NCI-H748 (cell line): Measurements from ENCODE around the gene NBPF1.
"Not testable (repeated sequence)": the region's sequence is repeated elsewhere in the genome, so short reads cannot be mapped to it uniquely, and the experiment has no call there.

Experiments
- DNase-seq: peaks from one replicate; lab custom pipeline; 2025; ENCODE audit not compliant: unreplicated experiment; lab: John Stamatoyannopoulos, UW

The NBPF1 gene

DNA sequence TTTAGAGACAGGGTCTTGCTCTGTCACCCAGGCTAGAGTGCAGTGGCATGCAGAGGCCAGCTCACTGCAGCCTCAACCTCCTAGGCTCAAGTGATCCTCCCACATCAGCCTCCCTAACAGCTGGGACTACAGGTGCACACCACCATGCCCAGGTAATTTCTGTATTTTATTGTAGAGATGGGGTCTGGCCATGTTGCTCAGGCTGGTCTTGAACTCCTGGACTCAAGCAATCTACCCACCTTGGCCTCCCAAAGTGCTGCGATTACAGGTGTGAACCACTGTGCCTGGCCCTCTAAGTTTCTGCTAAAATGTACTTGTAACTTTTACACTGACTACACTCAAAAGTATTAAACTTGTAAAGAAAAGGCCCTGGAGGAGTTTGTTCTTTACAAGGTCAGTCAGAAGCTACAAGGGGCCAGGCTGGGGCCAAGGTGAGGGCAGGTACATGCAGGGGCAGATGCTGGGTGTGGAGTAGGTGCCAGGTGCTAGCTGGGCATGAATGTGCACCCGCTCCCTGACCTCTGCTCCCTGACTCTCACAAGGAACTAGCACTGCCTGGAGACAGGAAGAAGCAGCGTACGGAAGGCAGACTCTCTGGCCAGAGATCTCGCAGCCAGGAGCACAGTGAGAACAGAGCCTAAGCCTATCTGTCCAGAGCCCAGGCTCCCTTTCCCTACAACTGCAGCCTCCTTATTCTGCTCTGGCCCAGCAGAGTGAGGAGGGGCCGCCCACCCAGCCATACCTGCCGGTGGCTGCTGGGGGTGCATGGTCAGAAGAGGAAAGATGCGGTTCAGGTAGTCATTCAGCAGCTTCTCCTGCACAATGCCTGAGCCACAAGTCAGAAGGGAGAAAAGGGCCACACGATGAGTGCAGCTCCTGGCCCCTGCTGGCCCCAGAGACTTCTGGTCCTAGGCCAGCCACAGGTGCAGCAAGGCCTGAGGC is 28.9 kb upstream of the NBPF1 start:
- DNase-seq, result not testable (repeated sequence)

DNA sequence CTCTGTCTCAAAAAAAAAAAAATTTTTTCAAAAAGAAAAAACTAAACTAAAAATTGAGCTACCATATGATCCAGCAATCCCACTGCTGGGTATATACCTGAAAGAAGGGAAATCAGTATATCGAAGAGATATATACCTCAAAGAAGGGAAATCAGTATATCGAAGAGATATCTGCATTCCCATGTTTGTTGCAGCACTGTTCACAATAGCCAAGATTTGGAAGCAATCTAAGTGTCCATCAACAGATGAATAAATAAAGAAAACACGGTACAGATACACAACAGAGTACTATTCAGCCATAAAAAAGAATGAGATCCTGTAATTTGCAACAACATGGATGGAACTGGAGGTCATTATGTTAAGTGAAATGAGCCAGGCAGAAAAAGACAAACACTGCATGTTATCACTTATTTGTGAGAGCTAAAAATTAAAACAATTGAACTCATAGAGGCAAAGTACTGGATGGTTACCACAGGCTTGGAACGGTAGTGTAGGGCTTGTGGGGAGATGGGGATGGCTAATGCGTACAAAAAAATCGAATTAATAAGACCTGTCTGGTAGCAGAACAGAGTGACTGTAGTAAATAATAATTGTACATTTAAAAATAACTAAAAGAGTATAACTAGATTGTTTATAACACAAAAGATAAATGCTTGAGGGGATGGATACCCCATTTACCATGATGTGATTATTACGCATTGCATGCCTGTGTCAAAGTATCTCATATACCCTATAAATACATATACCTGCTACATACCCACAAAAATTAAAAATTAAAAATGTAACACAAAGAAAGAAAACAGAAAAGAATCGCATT is 28.0 kb upstream of the NBPF1 start:
- not testable (repeated sequence) for DNase-seq

DNA sequence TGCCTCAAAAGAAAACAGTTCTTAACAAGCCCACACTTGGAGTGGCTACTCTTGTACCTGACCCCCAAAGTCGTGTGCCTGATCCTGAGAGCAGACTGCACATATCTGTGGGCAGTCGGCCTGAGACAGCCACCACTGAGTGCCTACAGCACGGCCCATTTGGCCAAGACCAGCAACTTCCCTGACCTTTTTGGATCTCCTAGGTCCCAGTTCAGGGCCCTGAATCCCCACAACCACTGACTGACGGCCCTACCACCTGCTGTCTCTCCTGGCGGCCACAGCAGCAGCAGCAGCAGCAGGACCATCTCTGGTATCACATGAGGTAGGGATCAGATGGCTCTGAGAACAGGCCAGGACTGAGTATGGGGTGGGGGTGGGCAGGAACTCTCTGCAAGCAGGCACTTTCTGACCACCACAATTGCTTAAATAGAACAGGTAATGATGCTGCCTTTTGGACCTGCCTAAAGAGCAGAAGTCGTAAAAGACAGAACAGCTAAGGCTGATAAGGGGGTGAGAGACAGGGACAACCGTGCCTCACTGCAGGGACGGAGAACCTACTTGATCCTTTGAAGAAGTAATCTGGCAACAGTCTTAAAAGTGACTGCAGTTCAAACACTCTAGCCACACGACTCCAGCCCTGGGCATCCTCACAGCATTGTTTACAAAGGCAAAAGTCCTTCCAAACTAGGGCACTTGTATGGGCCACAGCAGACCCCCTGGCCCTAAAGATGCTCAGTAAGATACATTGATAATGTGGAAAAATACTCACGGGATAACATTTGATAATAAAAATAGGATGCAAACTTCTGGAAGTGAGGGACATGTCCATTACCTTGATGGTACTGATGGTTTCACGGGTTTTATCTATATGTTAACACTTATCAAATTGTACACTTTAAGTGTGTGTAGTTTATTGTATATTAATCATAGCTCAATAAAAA is 26.0 kb upstream of the NBPF1 start:
- not testable (repeated sequence) for DNase-seq

DNA sequence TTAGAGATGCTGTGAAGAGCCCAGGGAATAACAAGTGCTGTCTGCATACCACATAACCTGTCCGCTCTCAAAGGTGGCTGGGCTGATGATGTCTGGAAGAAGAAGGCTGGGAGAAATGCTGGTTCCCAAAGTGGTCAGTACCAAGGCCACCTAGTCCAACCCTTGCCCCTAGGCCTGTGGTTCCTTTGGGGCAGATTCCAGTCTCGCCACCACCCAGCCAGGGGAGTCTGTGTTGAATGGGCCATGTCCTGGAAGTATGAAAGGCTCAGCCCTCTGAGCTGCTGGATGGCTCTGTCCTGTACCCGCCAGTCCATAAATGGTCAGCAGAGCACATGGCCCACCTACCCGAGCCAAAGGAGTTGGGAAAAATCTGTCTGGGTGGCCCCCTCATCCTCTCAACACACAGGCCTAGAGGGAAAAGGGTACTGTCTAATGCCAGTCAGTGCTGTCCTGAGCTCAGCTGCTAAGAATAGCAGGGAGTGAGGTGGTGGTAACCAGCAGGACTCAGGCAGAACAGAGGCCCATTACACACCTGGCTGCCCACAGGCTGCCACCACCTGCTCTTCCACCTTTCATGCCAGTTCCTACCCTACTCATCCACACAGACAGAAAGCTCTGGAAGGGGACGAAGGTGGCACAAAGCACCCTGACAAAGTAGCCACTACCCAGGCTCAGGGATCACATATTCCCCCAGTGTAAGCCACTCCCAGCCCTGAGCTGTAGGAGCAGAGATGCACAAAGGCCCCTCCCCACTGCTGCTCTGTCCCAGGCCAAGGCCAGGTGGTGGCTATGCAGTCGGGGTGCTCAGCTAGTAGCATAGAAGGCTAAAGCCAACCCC is 24.8 kb upstream of the NBPF1 start:
- not testable (repeated sequence) for DNase-seq

DNA sequence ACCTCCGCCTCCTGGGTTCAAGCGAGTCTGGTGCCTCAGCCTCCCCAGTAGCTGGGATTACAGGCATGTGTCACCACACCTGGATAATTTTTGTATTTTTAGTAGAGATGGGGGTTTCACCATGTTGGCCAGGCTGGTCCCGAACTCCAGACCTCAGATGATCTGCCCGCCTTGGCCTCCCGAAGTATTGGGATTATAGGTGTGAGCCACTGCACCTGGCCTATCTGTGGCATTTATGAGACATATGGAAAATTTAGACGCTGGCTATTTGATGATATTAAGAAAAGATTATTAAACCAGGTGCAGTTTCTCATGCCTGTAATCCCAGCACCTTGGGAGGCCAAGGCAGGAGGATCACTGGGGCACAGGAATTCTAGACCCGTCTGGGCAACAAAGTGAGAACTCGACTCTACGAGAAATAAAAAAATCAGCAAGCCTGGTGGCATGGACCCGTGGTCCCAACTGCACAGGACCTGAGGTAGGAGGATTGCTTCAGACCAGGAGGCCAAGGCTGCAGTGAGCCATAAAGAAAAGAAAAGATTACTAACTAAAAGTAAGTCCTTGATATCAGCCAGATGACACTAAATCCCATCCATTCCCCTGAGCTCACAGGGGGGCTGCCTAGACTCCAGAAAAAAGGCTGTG is 23.3 kb upstream of the NBPF1 start:
- not testable (repeated sequence) for DNase-seq

DNA sequence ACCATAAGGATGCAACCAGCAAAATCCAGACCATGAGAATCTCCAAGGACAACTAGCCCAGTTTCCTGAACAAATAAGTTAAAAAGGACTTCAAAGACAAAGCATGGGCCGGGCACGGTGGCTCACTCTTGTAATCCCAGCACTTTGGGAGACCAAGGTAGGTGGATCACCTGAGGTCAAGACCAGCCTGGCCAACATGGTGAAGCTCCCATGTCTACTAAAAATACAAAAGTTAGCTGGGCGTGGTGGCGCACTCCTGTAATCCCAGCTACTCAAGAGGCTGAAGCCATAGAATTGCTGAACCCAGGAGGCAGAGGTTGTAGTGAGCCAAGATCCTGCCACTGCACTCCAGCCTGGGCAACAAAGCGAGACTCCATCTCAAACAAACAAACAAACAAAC is 22.6 kb upstream of the NBPF1 start:
- not testable (repeated sequence) for DNase-seq

DNA sequence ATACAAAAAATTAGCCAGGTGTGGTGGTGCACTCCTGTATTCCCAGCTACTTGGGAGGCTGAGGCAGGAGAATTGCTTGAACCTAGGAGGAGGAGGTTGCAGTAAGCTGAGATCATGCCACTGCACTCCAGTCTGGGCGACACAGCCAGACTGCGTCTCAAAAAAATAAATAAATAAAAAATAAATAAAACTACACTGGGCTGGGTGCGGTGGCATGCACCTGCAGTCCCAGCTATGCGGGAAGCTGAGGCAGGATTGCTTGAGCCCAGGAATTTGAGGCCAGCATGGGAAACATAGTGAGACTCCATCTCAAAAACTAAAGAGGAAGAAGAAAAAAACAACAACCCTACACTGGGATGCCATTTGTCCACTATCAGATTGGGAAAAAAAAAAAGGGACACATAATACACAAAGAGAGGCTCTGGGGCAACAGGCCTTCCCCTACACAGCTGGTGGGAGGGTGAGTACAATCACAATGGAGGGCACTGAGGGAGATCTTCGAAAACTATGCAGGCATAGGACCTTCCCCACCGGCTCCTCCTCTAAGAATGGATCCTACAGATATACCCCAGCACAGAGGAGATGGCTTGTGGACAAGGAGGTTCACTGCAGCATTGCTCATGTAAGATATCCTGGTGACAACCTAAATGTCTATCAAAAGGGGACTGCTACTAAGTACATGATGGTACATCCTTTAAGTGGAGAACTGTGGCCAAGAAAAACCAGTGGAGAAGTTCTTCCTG is 20.3 kb upstream of the NBPF1 start:
- DNase-seq, result not testable (repeated sequence)

DNA sequence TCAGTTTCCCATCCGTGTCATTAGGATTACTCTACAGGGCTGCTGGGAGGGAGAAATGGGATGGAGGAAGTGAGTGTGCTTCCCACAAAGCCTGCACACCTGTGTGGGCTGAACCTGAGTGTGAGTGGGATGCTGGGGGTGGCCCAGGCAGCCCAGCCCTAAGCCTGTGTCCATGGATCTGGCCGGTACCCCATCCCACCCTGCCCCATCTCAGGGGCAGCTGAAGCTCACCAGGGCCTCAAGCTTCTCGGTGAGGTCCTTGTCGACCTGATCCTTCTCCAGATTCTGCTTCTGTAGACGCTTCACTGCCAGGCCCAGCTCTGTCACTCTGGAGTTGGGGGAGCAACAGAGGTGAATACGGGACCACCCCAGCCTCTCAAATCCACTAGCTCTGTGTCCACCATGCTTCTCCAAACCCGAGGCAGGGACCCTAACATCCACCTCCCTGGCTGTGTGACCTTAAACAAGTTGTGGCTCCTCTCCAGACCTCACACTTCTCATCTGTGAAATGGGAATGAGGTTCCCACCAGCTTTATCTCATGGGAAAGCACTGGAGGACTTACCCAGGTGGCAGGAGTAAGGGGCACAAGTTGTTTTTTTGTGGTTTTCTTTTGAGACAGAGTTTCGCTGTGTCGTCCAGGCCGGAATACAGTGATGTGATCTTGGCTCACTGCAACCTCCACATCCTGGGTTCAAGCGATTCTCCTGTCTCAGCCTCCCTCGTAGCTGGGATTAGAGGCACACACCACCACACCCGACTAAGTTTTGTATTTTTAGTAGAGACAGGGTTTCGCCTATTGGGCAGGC is 18.9 kb upstream of the NBPF1 start:
- not testable (repeated sequence) for DNase-seq

DNA sequence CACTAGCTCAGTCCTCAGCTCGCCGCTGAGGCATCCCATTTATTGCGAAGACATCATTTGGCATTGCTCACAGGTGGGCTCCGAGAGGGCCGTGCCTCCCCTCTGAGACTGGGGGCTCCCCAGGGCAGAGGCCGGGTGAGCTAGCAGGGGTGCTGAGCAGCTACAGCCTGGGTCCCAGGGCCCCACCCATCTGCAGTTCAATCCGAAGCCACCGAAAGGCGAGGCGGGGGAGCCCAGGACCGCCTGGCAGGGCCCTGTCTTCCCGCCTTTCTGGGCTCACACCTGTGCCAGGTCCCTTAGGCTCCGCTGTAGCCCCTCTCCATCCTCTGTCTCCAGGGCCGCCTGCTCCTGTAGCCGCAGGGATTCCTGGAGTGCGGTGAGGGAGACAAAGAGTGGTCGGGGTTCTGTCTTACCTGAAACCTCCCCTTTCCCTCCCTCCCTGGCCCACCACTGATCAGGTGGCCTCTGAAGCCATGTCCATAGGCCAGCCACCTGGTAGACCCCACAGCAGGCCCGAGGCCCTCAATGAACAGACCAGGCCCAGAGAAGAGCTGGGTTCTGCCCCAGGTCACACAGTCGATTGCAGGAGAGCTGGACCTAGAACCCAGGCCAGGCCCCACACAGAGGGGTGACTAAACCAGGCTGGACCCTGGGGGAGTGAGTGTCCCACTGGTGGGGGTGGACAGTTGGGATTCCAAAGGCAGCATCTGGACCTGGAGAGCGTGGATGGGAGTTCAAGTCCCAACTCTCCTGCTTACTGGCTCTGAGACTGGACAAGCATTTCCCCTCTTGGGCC is 18.1 kb upstream of the NBPF1 start:
- no peak for DNase-seq

DNA sequence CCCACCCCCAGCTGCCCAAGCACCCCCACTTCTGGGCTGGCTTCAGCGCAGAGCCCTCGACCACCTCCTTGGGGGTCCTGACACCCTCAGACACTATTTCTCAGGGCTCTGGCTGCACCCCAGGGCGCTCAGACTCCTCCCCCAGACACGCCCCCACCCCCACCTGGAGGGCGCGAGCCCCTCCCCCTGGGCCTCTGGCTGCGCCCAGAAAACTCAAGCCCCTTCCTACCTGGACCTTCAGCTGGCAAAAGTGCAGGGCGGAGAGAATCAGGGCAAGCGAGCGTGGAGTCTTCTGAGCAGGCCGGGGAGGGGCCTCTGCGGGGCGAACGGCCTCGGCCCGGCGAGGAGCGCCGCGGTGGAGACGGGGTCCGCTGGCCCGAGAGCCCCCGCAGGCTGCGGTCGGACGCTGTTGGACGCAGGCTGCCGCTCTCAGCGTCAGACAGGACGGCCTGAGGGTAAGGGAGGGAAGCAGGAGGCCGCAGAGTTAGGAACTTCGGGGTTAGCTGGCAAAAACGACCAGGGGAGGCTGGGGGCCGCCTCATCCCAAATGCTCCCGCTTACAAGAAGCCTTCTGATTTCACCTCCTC is 17.4 kb upstream of the NBPF1 start:
- no peak for DNase-seq

DNA sequence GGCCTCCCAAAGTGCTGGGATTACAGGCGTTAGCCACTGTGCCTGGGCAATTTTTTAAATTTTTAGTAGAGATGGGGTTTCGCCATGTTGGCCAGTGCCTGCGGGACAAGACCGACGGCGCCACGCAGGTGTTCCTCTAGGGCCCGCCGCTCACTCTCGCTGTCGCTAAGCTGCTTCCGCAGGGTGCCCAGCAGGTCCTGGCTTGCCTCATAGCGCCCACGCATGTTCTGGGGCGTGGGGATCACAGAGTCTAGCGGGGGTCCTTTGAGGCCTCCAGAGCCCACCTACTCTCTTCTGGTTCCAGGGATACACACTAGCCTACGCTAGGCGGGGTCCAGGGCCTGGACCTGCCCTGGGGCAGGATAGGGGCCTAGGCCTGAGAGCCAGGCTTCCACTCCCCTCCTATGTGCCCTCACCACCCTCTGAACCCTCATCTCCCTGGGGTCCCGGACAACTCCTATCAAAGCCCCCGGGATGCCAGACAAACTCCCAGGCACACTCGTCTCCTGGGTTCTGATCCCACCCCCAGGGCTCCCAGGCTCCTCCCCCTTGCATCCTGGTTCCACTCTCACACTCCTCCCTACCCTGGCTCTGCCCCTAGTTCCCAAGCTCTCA is 16.7 kb upstream of the NBPF1 start:
- DNase-seq, result not testable (repeated sequence)

DNA sequence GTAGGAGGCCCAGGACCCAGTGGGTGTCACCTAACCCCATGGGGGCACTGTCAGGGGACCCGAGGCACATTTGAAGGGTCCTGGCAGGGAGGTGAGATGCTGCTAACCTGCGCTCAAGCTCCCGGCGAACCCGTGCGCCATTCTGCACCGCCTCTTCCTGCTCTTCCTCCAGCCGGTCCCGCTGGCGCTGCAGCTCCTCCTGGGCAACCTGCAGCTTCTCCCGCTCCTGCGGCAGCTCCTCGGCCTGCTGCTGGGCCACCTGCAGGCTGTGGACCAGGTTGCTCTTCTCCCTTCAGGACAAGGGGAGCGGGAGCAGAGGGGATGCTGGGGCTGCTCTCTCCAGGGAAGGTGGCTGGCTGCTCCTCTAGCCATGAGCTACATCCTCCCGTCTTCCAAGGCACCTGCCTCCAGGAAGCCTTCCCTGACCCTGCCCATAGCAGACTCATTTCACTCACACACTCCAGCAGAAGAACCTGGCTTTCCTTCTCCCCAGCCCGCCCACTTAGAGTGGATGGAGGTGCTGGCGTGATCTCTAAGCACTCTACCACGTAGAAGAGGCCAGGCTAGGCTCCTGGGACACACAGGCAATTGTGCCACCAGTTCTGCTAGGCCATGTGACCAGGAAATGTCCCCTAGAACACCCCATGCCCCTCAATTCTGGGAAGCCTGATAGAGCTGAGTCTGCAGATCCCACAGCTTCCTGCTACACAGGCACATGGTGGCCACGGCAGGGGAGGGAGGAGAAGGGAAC is 15.2 kb upstream of the NBPF1 start:
- DNase-seq, result no peak

DNA sequence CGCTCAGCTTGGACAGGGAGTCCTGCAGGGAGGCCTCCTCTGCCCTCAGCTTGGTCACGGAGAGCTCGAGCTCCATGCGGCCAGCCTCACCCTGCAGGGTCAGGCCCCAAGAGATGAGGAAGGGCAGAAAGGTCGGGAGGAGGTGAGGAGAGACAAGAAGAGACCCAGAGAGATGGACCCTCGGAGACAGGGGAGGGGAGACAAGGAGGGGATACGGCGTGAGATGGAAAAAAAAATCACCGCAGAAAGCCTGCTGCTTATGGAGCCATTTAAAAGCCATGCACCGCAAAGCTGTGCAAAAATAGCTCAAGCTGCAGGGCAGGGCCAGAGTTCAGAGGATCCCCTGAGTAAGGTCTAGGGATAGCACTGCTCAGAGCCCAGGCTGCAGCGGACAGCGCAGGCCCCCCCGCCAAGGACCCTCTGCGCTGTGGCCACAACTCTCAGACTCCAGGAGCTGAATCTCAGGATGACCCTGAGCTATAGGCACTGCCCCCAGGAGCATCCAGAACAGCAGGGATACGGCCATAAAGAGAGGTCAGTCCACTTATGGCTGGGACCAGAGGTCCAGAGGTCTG is 13.1 kb upstream of the NBPF1 start:
- DNase-seq, result not testable (repeated sequence)

DNA sequence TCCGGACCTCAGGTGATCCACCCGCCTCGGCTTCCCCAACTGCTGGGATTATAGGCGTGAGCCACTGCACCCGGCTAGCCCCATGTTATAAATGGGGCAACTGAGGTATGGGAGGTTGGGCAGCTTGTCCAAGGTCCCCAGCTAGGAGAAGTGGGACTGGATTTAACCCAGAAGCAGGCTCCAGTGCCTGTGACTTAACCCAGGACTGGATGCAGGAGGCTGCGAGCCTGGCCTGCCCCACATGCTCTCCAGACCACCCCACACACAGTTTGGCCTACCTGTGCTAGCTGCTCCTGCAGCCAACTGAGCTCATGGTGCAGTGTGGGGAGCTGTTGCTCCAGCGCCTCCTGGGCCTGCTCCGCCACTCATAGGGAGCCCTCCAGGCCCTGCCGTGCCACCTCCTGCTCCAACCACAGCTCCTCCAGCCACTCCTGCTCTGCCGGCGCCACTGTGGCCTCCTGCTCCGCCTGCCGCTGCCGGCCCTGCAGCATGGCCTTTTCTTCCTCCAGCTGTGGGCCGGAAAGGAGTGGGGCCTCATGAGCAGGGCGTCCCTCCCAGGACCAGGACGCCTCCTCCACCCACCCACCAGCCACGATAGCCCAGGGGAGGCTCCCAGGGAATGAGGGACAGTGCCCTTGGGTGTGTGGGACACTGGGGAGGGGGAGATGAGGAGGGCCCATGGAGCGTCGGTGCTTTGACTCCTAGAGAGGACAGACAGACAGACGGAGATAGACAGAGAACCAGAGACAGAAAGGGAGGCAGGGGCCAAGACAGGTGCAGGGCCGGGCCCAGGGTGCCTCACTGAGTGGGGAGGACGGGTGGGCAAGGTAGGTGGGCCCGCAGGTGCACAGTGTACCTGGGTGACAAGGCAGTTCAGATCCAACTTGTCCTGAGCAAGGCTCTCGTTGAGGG is 12.4 kb upstream of the NBPF1 start:
- DNase-seq, result no peak
